Measurements from ENCODE around the gene RAD51B.
"Not testable (repeated sequence)": the region's sequence is repeated elsewhere in the genome, so short reads cannot be mapped to it uniquely, and the experiment has no call there.

RAD51B gene

GRCh38 chr14:68749487-68750475 lies 930.2 kb downstream of the RAD51B start:
- no peak for DNase-seq

- DNase-seq, result no peak
These were observed 932.9 kb downstream of the RAD51B start for GRCh38 chr14:68752271-68753006.

GRCh38 chr14:68753690-68754089 lies 934.1 kb downstream of the RAD51B start:
- DNase-seq, result no peak

- no peak for DNase-seq
These were observed 935.4 kb downstream of the RAD51B start for GRCh38 chr14:68755016-68755353.

GRCh38 chr14:68756000-68756481 lies 936.5 kb downstream of the RAD51B start:
- no peak for DNase-seq

GRCh38 chr14:68756734-68757133 lies 937.2 kb downstream of the RAD51B start:
- no peak for DNase-seq

- DNase-seq, result no peak
These were observed 938.1 kb downstream of the RAD51B start for GRCh38 chr14:68757618-68758081.

- no peak for DNase-seq
These were observed 938.7 kb downstream of the RAD51B start for GRCh38 chr14:68758301-68758700.

GRCh38 chr14:68759017-68759560 lies 939.5 kb downstream of the RAD51B start:
- no peak for DNase-seq

GRCh38 chr14:68759937-68760336 lies 940.4 kb downstream of the RAD51B start:
- no peak for DNase-seq

GRCh38 chr14:68760761-68761160 lies 941.2 kb downstream of the RAD51B start:
- no peak for DNase-seq

GRCh38 chr14:68761391-68761790 lies 941.8 kb downstream of the RAD51B start:
- no peak for DNase-seq

GRCh38 chr14:68762953-68763764 lies 943.6 kb downstream of the RAD51B start:
- no peak for DNase-seq

- not testable (repeated sequence) for DNase-seq
These were observed 944.3 kb downstream of the RAD51B start for GRCh38 chr14:68763843-68764242.

- no peak for DNase-seq
These were observed 947.0 kb downstream of the RAD51B start for GRCh38 chr14:68766299-68767247.

GRCh38 chr14:68767248-68767645 lies 947.7 kb downstream of the RAD51B start:
- no peak for DNase-seq

- DNase-seq, result no peak
These were observed 948.7 kb downstream of the RAD51B start for GRCh38 chr14:68768316-68768715.

GRCh38 chr14:68770051-68770450 lies 950.5 kb downstream of the RAD51B start:
- no peak for DNase-seq

GRCh38 chr14:68770553-68771286 lies 951.1 kb downstream of the RAD51B start:
- DNase-seq, result no peak

- DNase-seq, result no peak
These were observed 952.1 kb downstream of the RAD51B start for GRCh38 chr14:68771631-68772030.
